BLaER1 (cell line): ENCODE results near the gene IL22.

ENCODE experiments used
- H3K27ac ChIP-seq: shearing (Covaris generic); formaldehyde crosslinking; 2 replicates; pipeline ENCODE4 v1.8.1; 2022
- H3K27me3 ChIP-seq: shearing (Covaris generic); formaldehyde crosslinking; 2 replicates; pipeline ENCODE4 v1.8.1; 2022
- H3K36me3 ChIP-seq: shearing (Covaris generic); formaldehyde crosslinking; 2 replicates; pipeline ENCODE4 v1.8.1; 2022
- H3K4me1 ChIP-seq: shearing (Covaris generic); formaldehyde crosslinking; 2 replicates; pipeline ENCODE4 v1.8.1; 2022
- H3K4me2 ChIP-seq: shearing (Covaris generic); formaldehyde crosslinking; 2 replicates; pipeline ENCODE4 v1.8.1; 2022
- H3K4me3 ChIP-seq: shearing (Covaris generic); formaldehyde crosslinking; 2 replicates; pipeline ENCODE4 v1.8.1; 2022
- H3K9ac ChIP-seq: shearing (Covaris generic); formaldehyde crosslinking; 2 replicates; pipeline ENCODE4 v1.8.1; 2022
- H3K9me3 ChIP-seq: shearing (Covaris generic); formaldehyde crosslinking; 2 replicates; pipeline ENCODE4 v1.8.1; 2022
- H4K20me1 ChIP-seq: shearing (Covaris generic); formaldehyde crosslinking; 2 replicates; pipeline ENCODE4 v1.8.1; 2022
- Cebpa-rat ChIP-seq: shearing (Covaris generic); IDR thresholded peaks from 2 replicates; pipeline ENCODE4 v1.8.1; 2022

Gene IL22

DNA sequence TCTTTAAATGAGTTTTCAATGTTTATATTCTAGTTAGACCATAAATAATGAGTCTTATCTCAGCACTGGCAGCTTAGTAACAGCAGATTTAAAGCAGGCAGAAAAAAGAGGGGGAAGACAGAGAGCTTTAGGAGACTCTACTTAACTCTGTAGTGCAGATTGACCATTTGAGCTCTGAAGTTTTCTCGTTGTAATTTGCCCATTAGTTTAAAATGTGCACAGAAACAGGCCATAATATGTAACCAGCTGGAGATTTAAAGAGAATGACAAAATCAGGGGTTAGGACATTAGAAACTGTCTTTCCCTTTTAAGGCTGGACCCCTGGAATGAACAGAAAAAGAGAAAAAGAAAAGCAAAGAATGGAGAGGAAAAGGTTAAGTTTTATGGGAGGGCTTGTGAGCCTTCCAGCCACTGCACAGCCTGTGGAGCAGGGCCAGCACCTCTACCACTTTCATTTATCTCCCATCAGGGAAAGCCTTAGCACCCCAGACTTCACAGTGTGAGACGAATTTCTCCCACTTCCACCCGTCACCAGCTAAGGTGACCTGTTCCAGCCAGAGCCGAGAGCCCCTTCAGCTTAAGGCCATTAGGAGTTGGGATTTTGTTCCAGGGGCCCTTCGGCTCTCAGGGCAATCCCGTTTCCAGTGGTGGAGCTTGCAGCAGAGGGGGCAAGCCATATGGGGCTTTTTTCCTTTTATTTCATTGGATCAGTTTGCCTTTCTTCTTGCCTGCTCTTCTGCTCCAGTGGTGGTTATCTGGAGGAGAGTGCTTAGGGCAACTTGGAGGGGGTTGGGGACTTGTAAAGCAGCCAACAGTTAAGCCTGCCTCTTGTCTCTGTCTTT is 8.0 kb downstream of the IL22 start:
- Histone ChIP-seq H3K4me2 (no peak overlapping the region), H3K27ac (no peak overlapping the region), H3K9ac (no peak overlapping the region)

DNA sequence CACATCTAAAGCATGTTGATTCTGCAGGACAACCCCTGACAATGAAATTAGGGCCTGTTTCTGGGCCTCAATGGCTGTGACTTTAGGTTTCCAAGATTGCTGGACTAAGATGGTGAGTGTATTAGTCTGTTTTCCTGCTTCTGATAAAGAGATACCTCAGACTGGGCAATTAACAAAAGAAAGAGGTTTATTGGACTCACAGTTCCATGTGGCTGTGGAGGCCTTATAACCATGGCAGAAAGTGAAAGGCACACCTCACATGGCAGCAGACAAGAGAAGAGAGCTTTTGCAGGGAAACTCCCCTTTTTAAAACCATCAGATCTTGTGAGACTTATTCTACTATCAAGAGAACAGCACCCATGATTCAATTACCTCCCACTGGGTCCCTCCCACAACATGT is 10.6 kb downstream of the IL22 start:
- Histone ChIP-seq H3K36me3 (no peaks in the 10 kb centered on the region), H3K27me3 (no peaks in the 10 kb centered on the region), H3K9me3 (no peaks in the 10 kb centered on the region), H3K9ac (no peak overlapping the region), H3K4me2 (no peak overlapping the region), H3K4me3 (no peak overlapping the region), H4K20me1 (no peaks in the 10 kb centered on the region), H3K4me1 (peaks cover 15% of the 10 kb centered on the region), H3K27ac (no peak overlapping the region)
- TF ChIP-seq Cebpa-rat = no peak

More for the DNA sequence above, 8.0 kb downstream of the IL22 start:
- H3K9me3 ChIP-seq = no peaks in the 10 kb centered on the region
- TF ChIP-seq Cebpa-rat = no peak
- H3K36me3 ChIP-seq = no peaks in the 10 kb centered on the region
- H3K27me3 ChIP-seq = no peaks in the 10 kb centered on the region
- no peaks in the 10 kb centered on the region for H4K20me1 ChIP-seq
- peaks cover 10% of the 10 kb centered on the region for H3K4me1 ChIP-seq
- H3K4me3 ChIP-seq = no peak overlapping the region

DNA sequence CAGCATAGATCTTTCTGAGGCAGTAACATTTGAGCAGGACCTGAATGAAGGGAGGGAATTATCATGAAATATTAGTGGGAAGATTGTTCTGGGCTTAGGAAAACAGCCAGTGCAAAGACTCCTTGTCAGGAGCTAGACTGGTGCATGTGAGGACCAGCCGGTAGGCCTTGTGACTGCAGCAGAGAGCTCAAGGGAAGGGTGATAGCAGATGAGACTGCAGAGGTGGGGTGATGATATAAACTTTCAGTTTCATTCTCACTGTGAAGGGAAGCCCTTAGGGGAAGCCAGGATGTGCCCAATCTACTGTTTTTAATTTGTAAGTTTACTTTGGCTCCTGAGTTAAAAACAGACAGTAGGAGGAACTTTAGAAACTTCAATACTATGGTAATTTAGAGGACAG is 12.4 kb downstream of the IL22 start:
- Histone ChIP-seq H3K9me3 (no peaks in the 10 kb centered on the region), H3K4me3 (no peak overlapping the region), H3K27me3 (no peaks in the 10 kb centered on the region), H3K36me3 (no peaks in the 10 kb centered on the region), H3K4me1 (peaks cover 33% of the 10 kb centered on the region), H3K4me2 (peak overlapping the region; percentile 28), H4K20me1 (no peaks in the 10 kb centered on the region), H3K27ac (no peak overlapping the region), H3K9ac (no peak overlapping the region)
- TF ChIP-seq Cebpa-rat = no peak

DNA sequence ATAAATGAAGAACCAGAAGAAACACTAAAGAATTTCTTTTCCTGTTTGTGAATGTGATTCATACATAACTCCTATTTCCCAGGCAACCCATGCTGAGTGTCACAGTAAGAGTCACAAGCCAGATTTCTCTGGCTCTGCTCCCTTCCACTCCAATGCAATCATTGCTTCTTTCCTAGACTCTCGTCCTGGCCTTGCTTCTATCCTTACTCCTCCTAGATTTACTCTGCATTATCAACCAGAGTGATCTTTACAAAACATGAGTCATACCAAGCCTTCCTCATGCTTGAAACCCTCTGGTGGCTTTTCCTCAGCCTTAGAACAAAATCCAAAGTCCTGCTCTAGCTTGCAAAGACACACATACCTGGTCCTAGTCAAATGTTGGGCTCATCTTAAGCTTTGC is 13.3 kb downstream of the IL22 start:
- TF ChIP-seq Cebpa-rat = no peak
- Histone ChIP-seq H3K4me2 (no peak overlapping the region), H3K4me3 (no peak overlapping the region), H3K4me1 (peaks cover 34% of the 10 kb centered on the region), H3K9me3 (no peaks in the 10 kb centered on the region), H3K9ac (no peak overlapping the region), H3K27me3 (no peaks in the 10 kb centered on the region), H4K20me1 (no peaks in the 10 kb centered on the region), H3K27ac (no peak overlapping the region), H3K36me3 (no peaks in the 10 kb centered on the region)

DNA sequence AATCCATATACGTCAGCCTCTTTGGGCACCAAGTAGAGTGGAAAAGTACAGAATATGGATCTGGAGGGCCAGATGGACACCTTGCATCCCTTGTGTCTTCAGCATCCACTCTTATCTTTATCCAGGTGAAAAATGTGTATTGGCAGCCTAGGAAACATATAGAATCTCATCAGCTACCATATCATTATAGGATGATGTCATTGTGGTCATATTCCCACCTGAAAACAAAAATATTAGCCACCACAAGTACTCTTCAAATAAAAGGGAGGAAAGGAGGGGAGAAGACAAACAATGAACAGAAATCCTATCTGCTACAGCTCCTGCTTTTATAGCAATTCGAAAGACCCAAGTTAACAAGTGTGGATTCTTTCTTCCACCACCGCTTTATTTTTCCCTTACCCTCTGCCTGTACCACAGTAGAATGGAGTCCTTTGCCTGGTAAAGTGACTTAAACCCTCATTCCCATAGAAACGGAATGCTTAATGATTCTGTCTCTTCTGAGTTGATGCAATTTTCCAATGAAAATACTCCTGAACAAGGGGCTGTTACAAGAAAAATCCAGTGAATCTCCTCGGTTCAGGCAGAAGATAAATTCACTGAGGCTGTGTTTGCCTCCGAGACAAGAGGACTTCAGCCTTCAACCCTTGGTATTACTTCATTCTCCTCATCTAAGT is 14.0 kb downstream of the IL22 start:
- no peak overlapping the region for H3K4me3 ChIP-seq
- H3K4me2 ChIP-seq = no peak overlapping the region
- H3K27me3 ChIP-seq = no peaks in the 10 kb centered on the region
- H3K27ac ChIP-seq = no peak overlapping the region
- TF ChIP-seq Cebpa-rat = no peak
- H4K20me1 ChIP-seq = no peaks in the 10 kb centered on the region
- no peak overlapping the region for H3K9ac ChIP-seq
- H3K9me3 ChIP-seq = no peaks in the 10 kb centered on the region
- H3K36me3 ChIP-seq = no peaks in the 10 kb centered on the region
- H3K4me1 ChIP-seq = peaks cover 34% of the 10 kb centered on the region

DNA sequence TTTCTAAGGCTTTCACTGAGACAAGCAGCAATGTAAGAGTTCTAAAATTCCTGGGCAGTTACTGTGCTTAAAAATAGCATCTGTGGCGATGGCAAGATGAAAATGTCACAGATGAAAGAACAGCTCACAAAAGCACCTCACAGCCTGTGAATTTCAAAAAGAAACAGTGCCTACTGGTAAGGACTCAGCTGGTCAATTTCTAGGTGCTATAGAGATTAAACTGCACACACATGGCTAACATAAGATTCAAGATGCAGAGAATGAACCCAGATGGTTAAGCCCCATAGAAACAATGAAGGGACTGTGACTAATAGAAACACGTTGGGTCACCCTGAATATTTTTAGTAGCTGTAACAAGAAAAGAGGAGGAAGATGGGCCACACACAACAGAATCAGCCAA is 15.8 kb downstream of the IL22 start:
- Histone ChIP-seq H3K9ac (no peak overlapping the region), H3K9me3 (no peaks in the 10 kb centered on the region), H3K36me3 (no peaks in the 10 kb centered on the region), H3K4me3 (no peak overlapping the region), H4K20me1 (no peaks in the 10 kb centered on the region), H3K27ac (peak overlapping the region; percentile 54), H3K27me3 (no peaks in the 10 kb centered on the region), H3K4me2 (peak overlapping the region; percentile 85), H3K4me1 (peaks cover 34% of the 10 kb centered on the region)
- no peak for TF ChIP-seq Cebpa-rat

DNA sequence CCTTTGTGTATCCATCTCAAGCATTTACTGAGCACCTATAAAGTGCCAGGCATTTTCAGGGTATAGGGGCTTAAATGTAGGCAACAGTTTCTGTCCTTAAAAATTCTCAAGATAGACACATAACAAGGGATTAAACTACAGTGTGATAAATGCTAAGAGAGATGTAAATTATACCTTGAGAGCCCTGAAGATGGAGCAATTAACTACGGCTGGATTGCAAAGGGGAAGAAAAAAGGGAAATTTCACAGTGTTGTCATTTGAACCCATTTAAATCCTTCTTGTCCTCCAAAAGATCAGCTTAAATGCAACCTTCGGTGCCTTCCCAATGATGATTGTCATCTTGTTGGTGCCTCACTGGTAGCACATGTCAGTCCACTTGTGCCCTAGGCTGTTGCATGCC is 16.3 kb downstream of the IL22 start:
- TF ChIP-seq Cebpa-rat = no peak
- Histone ChIP-seq H4K20me1 (no peaks in the 10 kb centered on the region), H3K9me3 (no peaks in the 10 kb centered on the region), H3K4me2 (peak overlapping the region; percentile 85), H3K4me3 (peak overlapping the region; percentile 57), H3K36me3 (no peaks in the 10 kb centered on the region), H3K27me3 (no peaks in the 10 kb centered on the region), H3K27ac (peak overlapping the region; percentile 54), H3K9ac (peak overlapping the region; percentile 30; the same call in 1 of the 2 replicates), H3K4me1 (peaks cover 34% of the 10 kb centered on the region)

DNA sequence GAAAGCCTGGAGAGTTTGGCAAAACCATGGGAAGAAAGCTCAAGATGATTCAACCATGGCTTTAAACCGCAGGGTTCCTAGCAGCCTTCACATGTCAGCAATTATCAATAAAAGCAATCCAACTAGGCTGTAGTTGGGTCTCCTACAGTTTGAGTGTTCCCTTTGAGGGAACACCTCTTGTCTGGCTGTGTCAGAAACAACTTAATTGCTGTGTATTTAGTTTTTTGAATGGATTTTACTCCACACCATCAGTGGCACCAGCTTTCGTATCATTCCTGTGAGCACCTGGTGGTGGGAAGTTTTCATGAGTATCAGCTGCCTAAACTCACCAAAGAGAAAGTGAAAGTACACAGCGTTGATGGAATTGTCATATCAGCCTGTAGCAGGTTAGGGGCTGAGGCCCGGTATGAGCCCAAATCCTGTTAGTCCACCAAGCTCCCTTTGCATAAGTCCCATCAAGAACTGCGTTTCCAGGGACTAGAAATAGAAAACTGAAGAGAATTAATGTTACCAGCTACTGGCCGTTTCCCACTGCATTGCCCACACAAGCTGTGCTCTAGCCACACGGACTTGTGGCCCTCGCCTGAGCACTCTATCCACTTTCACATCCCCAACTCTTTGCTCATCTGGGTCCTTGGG is 16.9 kb downstream of the IL22 start:
- H3K27ac ChIP-seq = peak overlapping the region; percentile 54
- H3K4me3 ChIP-seq = peak overlapping the region; percentile 57
- H3K4me2 ChIP-seq = peak overlapping the region; percentile 85
- H3K9me3 ChIP-seq = no peaks in the 10 kb centered on the region
- no peaks in the 10 kb centered on the region for H3K36me3 ChIP-seq
- no peaks in the 10 kb centered on the region for H3K27me3 ChIP-seq
- H4K20me1 ChIP-seq = no peaks in the 10 kb centered on the region
- TF ChIP-seq Cebpa-rat = no peak
- peak overlapping the region; percentile 30; the same call in 1 of the 2 replicates for H3K9ac ChIP-seq
- H3K4me1 ChIP-seq = peaks cover 34% of the 10 kb centered on the region

DNA sequence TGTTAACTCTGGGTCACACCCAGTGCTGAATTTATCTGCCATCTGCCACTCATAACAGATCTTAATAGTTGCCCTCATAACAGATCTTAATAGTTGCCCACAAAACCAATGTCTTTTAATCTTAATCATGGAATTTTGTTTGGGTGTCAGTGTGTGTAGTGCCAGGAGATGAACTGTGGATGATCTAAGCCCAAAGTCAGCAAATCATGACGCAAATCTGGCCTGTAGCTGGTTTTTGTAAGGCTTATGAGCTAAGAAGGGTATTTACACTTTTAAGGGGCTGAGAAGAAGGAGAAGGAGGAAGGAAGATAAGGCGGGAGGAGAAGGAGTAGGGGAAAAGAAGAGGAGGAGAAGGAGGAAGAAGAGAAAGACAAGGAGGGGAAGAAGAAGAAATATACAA is 17.8 kb downstream of the IL22 start:
- no peaks in the 10 kb centered on the region for H4K20me1 ChIP-seq
- H3K4me2 ChIP-seq = no peak overlapping the region
- H3K9ac ChIP-seq = no peak overlapping the region
- H3K27ac ChIP-seq = no peak overlapping the region
- no peaks in the 10 kb centered on the region for H3K27me3 ChIP-seq
- no peaks in the 10 kb centered on the region for H3K36me3 ChIP-seq
- no peak for TF ChIP-seq Cebpa-rat
- no peak overlapping the region for H3K4me3 ChIP-seq
- H3K9me3 ChIP-seq = no peaks in the 10 kb centered on the region
- H3K4me1 ChIP-seq = peaks cover 25% of the 10 kb centered on the region

DNA sequence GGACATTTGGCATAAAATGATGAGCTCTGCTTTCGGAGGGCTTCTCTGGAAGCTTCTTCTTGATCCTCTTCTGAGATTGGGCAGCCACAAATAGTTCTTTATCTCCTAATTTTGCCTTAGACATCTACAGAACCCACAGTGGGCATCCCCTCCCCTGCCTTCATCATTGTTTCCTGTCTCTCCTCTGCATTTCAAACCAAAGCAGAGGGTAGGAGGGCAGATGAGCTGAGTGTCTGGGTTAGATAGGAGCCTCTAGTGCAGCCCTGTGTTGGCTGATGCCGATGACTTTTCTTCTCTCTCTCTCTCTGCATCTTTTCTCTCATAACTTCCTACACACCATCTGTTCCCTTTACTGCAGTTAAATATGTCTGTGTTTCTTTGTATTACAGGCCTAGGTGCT is 19.3 kb downstream of the IL22 start:
- Histone ChIP-seq H3K36me3 (no peaks in the 10 kb centered on the region), H3K4me2 (no peak overlapping the region), H3K9me3 (no peaks in the 10 kb centered on the region), H4K20me1 (no peaks in the 10 kb centered on the region), H3K9ac (no peak overlapping the region), H3K4me3 (no peak overlapping the region), H3K27ac (no peak overlapping the region), H3K4me1 (peaks cover 22% of the 10 kb centered on the region), H3K27me3 (no peaks in the 10 kb centered on the region)
- TF ChIP-seq Cebpa-rat = no peak
